ENCODE data around the gene SLC25A2.
"Not testable (repeated sequence)": the region's sequence is repeated elsewhere in the genome, so short reads cannot be mapped to it uniquely, and the experiment has no call there.

The SLC25A2 gene

DNA sequence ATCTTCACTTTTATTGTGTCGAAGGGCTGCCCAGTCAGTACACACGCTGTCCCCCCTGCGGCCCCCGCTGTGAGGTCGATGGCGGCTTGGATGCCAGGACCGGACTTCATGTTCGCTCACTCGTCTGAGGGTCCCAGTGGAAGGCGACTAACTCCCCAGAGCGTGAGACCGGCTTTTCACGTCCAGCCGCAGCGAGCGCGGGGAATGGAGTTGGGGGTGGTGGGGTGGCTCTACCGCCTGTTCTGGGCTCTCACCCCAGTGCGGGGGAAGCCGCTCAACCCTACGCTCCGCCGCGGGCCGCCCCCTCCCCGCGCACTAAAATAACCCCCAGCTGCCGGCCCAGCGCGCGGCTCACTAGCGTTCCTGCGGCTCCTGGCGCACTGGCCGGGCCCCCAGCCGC lies at the start of gene SLC25A2:
Gene SLC25A2, minus strand, starts transcription at position 294 of the 400 bp plus-strand sequence. Its CDS starts 184 bp downstream, at position 110.
- DNase-seq (ENCODE audit: low read depth) = no peak

DNA sequence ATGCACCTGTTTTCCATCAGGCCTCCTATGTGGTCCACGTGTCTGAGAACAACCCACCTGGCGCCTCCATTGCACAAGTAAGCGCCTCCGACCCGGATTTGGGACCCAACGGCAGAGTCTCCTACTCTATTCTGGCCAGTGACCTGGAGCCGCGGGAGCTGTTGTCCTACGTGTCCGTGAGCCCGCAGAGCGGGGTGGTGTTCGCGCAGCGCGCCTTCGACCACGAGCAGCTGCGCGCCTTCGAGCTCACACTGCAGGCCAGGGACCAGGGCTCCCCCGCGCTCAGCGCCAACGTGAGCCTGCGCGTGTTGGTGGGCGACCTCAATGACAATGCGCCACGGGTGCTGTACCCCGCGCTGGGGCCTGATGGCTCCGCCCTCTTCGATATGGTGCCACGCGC lies 47.7 kb upstream of the SLC25A2 start:
- no peak for DNase-seq (ENCODE audit: low read depth)

DNA sequence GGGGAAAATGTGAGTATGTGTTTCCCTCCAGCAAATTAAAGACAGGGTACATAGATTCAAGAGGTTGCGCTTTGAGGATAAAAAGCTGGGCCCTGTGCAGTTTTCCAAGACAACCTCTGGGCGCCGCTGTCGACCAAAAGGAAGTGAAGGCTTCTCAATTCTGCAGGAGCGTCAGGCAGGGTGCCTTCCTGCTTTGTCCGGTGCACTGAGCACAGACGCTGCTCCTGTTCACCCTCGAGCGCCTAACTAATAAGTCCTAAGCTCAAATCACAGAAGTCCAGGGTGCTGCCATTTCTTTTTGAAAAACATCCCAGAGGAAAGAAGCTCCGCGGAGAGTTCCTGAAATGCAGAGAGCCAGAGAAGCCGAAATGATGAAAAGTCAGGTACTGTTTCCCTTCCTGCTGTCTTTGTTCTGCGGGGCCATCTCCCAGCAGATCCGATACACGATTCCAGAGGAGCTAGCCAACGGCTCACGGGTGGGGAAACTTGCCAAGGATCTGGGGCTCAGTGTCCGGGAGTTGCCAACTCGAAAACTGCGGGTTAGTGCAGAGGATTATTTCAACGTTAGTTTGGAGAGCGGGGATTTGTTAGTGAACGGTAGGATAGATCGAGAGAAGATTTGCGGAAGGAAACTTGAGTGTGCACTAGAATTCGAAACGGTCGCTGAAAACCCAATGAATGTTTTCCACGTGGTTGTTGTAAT lies 46.2 kb upstream of the SLC25A2 start, which contains the start of gene PCDHGB1:
Gene PCDHGB1, plus strand, starts transcription at position 183 of the 703 bp plus-strand sequence. Its CDS starts 162 bp downstream, at position 345.
- DNase-seq (ENCODE audit: low read depth) = peak; percentile 35

DNA sequence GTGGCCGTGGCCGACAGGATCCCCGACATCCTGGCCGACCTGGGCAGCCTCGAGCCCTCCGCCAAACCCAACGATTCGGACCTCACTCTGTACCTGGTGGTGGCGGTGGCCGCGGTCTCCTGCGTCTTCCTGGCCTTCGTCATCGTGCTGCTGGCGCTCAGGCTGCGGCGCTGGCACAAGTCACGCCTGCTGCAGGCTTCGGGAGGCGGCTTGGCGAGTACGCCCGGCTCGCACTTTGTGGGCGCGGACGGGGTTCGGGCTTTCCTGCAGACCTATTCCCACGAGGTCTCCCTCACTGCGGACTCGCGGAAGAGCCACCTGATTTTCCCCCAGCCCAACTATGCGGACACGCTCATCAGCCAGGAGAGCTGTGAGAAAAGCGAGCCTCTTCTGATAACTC lies 42.2 kb upstream of the SLC25A2 start:
- not testable (repeated sequence) for DNase-seq (ENCODE audit: low read depth)

DNA sequence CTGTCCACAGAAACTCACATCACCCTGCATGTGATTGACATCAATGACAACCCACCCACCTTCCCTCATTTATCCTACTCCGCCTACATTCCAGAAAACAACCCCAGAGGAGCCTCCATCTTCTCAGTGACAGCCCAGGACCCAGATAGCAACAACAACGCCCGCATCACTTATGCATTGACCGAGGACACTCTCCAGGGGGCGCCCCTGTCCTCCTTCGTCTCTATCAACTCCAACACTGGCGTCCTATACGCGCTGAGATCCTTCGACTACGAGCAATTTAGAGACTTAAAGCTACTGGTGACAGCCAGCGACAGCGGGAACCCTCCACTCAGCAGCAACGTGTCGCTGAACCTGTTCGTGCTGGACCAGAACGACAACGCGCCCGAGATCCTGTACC lies 41.5 kb upstream of the SLC25A2 start:
- DNase-seq (ENCODE audit: low read depth) = no peak

DNA sequence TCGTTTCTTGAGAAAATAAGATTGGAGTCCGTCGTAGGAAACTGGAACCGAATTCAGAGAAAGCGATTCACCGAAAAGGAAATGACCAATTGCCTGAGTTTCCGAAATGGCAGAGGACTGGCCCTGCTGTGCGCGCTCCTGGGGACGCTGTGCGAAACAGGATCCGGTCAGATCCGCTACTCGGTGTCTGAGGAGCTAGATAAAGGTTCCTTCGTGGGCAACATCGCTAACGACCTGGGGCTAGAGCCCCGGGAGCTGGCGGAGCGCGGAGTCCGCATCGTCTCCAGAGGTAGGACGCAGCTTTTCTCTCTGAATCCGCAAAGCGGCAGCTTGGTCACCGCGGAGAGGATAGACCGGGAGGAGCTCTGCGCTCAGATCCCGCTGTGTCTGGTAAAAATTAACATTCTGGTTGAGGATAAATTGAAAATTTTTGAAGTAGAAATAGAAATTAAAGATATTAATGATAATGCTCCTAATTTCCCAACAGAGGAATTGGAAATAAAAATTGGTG lies 40.2 kb upstream of the SLC25A2 start:
- no peak for DNase-seq (ENCODE audit: low read depth)

DNA sequence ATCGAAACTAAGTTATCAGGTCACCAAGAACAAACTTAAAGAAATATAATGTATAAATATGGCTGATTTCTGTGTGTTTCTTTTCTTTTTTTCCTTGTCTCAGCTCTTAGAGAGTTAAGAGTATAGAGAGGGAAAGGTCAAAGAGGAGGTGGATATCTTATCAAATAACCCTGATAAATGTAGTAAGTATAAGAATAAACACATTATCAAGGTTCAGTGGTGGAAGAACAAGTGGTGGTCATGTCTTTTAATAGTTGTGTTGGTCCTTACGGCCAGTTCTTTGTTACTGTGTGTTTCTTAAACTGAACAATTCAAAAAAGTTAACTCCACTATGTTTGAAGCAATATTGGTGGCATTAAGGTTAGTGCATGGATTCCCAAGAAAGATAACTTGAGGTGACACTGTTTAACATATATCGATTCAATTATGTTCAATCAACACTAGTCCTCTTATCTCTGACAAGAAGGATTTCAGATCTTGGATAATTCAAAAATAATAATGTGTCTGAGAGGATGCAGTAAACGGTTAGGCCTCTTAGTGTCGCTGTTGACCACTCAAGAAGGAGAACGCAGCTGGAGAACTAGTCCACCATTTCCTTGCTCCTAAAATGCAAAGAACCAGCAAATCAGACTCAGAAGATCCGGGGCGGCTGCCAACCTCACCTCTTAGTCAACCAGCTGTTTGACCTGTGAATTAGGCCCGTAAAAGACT lies 39.5 kb upstream of the SLC25A2 start, which contains the start of gene PCDHGA3:
Gene PCDHGA3, plus strand, starts transcription at position 588 of the 711 bp plus-strand sequence. CDS start 205 bp downstream, outside the sequence.
- DNase-seq (ENCODE audit: low read depth) = peak; percentile 36

DNA sequence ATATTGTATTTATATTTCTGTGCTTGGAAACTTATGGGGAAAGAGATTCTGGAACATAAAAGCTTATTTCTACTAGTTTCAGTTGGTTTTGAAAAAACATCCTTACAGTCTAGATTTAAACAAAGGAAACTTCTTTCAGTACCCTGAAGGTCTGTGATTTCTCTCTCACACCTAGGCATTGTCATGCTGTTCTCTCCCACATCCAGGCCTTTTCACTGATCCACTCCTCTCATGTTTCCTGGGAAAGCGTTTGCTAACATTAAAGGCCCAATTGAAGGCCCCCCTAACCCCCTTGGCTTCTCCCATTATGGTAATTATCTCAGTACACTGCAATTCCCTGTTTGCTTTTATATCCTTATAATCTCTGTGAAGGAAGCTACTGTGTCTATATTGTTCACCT lies 38.9 kb upstream of the SLC25A2 start:
- DNase-seq (ENCODE audit: low read depth) = no peak

DNA sequence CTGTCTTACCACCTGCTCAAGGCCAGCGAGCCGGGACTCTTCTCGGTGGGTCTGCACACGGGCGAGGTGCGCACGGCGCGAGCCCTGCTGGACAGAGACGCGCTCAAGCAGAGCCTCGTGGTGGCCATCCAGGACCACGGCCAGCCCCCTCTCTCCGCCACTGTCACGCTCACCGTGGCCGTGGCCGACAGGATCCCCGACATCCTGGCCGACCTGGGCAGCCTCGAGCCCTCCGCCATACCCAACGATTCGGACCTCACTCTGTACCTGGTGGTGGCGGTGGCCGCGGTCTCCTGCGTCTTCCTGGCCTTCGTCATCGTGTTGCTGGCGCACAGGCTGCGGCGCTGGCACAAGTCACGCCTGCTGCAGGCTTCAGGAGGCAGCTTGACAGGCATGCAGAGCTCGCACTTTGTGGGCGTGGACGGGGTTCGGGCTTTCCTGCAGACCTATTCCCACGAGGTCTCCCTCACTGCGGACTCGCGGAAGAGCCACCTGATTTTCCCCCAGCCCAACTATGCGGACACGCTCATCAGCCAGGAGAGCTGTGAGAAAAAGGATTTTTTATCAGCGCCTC lies 37.0 kb upstream of the SLC25A2 start:
- not testable (repeated sequence) for DNase-seq (ENCODE audit: low read depth)

DNA sequence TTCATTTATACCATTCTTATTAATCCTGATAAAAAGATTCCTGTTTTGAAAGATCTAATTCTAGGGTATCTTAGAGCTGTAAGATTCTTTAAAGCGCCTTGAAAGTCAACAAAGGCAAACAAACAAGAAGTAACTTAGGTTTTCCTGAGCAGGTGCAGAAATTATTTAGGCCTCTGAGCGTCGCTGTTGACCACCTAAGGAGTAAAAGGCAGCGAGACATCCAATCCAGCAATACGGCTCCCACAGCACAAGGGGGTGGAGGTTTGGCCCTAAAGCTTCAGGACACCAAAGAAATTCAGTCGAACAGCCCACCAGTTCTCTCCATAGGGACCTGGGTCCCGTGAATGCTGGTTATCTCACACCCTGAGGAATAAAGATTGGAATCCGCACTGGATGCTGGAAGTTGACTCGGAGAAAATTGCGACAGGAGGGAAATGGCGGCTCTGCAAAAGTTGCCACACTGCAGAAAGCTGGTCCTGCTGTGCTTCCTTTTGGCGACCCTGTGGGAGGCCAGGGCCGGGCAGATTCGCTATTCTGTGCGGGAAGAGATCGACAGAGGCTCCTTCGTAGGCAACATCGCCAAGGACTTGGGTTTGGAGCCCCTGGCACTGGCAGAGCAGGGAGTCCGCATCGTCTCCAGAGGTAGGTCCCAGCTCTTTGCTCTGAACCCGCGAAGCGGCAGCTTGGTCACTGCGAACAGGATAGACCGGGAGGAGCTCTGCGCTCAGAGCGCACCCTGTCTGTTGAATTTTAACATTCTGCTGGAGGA lies 34.9 kb upstream of the SLC25A2 start, which contains the start of gene PCDHGA2:
Gene PCDHGA2, plus strand, starts transcription at position 223 of the 769 bp plus-strand sequence.
- peak; percentile 29 for DNase-seq (ENCODE audit: low read depth)

DNA sequence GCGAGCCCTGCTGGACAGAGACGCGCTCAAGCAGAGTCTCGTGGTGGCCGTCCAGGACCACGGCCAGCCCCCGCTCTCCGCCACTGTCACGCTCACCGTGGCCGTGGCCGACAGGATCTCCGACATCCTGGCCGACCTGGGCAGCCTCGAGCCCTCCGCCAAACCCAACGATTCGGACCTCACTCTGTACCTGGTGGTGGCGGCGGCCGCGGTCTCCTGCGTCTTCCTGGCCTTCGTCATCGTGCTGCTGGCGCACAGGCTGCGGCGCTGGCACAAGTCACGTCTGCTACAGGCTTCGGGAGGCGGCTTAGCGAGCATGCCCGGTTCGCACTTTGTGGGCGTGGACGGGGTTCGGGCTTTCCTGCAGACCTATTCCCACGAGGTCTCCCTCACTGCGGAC lies 28.7 kb upstream of the SLC25A2 start:
- DNase-seq (ENCODE audit: low read depth) = not testable (repeated sequence)

DNA sequence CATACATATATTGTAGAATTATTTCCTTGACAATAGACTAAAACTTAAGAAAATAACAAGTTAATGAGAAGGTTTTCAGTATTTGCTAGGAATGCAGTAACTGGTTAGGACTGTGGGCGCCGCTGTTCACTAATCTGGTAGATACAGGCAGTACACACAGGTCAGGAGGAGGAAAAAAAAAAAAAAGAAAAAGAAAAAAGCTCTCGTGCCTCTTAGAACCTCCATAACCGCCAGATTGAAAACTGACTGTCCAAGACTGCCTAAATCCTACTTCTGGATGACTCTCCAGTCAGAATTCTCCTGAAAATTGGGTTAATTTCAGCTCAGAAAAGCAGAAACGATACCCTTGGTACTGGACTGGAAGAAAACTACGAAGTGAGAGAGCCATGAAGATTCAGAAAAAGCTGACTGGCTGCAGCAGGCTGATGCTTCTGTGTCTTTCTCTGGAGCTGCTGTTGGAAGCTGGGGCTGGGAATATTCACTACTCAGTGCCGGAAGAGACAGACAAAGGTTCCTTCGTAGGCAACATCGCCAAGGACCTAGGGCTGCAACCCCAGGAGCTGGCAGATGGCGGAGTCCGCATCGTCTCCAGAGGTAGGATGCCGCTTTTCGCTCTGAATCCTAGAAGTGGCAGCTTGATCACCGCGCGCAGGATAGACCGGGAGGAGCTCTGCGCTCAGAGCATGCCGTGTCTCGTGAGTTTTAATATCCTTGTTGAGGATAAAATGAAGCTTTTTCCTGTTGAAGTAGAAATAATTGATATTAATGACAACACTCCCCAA lies 26.6 kb upstream of the SLC25A2 start, which contains the start of gene PCDHGA1:
Gene PCDHGA1, plus strand, starts transcription at position 216 of the 782 bp plus-strand sequence.
- peak; percentile 49 for DNase-seq (ENCODE audit: low read depth)

DNA sequence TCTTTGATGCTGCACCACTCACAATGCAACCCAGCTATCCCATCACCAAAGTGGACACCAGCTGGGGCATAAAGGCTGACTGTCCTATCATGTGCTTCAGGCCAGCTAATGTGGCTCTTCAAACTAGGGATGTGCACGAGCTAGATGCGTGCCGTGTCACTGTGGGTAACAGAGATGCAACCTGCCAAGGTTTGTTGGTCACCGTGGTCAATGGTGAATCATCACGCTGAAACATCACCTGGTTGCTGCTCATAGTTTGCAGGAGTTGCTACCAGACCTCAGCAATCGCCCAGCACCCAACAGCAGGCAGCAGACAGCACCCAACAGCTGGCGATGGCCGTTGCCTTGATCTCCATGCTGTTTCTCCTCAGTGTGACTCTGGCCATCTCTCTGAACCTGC lies 24.4 kb upstream of the SLC25A2 start:
- no peak for DNase-seq (ENCODE audit: low read depth)

DNA sequence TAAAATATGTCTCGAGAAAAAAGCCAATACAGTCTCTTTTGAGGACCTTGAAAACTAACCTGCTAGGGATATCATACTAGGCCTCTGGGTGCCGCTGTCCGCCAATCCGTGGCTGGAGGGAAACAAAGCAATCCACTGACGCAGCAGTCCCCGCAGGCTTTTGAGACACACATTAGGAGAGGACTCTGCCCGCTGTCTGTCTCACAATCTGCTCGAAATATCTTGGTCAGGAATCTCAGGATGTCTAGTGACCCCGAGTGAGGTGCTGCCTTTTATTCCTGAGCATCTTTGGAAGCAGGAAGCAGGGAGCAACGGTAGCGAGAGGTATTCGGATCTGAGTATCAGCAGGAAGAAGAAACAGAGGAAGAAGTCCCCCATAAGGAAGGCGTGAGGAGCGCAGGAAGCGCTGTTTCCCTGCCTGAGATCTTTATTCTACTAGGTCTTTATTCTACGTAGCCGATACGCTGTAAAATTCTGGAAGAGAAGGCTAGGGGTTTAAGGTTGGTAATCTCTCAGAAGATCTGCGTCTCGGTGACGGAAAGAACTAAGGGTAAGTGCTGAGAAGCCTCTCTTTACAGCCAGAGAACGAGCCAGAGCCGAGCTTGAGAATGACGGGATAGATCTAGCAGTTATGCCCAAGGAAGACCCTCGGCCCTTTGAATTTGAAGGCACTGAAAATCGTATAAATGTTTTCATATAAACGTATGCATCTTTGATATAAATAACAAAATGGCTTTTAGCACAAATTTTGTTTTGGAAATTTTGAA lies 22.4 kb upstream of the SLC25A2 start:
- DNase-seq (ENCODE audit: low read depth) = peak; percentile 70

DNA sequence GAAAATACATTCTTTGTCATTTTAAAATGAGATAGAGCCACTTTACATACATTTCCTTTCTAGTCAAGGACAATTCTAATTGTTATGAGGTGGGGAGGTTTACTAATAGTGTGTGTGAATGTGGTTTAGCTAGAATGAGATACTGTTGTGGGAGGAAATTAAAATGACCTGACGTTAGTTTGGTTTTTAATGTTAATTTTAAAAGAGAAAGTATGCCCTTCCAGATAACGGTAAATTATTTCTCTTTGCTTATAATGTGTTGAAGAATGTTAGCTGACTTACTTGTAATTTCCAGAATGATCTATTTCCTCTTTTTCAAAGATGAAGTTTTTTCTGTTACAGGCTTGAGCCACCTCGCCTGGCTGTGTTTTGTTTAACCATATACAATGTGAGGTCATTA lies 18.4 kb upstream of the SLC25A2 start:
- DNase-seq (ENCODE audit: low read depth) = no peak

DNA sequence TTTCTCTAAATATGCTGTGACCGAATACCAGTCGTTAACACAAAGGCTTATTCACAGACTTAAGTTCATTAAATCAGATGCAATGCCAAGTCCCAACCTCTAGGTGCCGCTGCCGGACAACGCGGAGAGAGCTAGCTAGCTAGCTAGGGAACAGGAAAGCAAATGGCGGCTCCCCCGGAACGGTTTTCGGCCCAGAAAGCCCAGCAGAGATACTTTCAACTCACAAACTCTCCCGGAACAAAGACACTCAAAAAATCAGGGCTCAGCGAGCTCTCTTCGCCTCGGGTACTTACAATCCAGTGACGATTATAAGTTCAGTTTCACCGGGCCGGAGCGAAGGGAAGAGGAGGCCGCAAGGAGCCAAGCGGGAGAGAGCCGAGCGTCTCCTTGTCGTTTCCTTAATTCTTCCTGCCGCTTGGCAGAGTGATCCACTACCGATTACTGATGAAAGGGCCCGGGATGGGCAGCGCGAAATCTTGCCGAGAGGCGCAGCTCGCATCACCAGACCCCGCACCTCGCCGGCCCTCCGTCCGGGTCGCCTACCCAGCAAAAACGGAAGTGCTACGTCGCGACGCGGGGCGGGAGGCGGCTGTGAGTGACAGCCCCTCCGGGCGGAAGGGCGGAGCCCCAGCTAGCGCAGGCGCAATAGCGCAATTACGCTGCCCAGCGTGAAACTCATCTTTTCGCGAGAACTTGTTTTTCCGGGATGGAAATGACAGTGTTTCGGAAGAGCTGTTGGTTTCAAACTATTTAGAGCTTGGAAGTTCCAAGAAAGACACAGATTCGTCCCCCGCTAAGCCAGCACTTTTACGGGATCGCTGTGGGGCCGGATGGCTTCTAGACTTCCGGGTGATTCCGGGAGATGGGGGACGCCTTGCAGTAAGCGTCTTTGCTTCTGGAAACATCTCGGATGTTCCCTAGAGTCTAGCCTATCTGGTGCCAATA lies 16.6 kb upstream of the SLC25A2 start, which contains the start of gene TAF7:
Gene TAF7, minus strand, starts transcription at position 560 of the 945 bp plus-strand sequence. CDS start 740 bp downstream, outside the sequence.
- DNase-seq (ENCODE audit: low read depth) = peak; percentile 92

DNA sequence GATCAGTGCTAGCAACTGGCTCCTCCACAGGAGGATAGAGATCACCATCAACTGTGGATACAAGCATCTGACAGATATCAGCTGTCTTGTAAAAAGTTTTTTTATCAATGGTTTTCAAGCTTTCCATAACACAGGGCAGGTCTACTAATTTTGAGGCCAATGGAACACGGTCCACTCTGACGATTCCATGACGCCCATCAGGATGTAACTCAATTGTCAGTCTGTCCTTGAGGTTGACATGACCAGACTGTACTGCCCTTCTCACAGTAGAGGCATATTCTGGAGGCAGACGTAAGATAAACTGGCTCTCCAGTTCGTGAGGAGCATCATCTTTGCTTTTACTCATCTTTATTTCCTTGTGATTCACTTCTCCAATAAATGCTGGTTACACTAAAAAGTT lies 15.8 kb upstream of the SLC25A2 start:
- DNase-seq (ENCODE audit: low read depth) = no peak

DNA sequence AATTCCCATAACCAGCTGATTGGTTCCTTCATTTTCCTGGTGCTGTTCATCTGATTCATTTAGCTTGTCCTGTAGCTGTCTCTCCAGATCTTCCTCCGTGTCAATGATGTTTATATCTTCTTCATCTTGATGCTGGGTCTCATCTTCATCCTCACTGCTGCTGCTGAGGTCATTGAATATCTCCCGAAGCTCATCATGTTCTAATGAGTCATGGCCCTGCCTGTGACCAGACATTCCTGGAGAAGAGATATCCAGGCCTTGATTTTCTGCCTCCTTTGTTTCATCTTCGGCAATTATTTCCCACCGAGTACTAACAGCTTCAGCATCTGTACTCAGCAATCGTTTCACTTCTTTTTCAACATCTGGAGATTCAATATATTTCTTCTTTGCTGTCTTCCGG lies 15.4 kb upstream of the SLC25A2 start:
- no peak for DNase-seq (ENCODE audit: low read depth)

DNA sequence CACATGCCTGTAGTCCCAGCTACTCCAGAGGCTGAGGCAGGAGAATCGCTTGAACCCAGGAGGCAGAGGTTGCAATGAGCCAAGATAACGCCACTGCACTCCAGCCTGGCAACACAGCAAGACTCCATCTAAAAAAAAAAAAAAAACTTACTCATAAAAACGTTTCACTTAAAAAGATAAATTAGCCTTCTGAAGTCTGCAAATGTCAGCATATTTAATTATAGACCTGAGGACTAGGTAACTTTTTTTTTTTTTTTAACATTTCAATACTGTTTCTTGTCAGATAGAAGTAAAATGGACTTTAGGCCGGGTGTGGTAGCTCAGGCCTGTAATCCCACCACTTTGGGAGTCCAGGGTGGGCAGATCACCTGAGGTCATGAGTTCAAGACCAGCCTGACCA lies 13.1 kb upstream of the SLC25A2 start:
- not testable (repeated sequence) for DNase-seq (ENCODE audit: low read depth)

Measured in fibroblast of gingiva (primary cell).